GM12872 (cell line): ENCODE data around the gene PRRC1.

ENCODE experiments used
- CTCF ChIP-seq: IDR thresholded peaks from 3 replicates; pipeline ENCODE4 v1.5.1; 2011; ENCODE audit warnings: low read depth, mild to moderate bottlenecking, low read length, moderate library complexity; ENCODE audit not compliant: insufficient read depth

PRRC1 gene

GRCh38 chr5:127596501-127596900, 79.1 kb downstream of the PRRC1 start:
- TF ChIP-seq CTCF, result no peak

- no peak for TF ChIP-seq CTCF
Measured at GRCh38 chr5:127599320-127599719, 81.9 kb downstream of the PRRC1 start.

- no peak for TF ChIP-seq CTCF
Measured at GRCh38 chr5:127599847-127600246, 82.4 kb downstream of the PRRC1 start.

- TF ChIP-seq CTCF, result no peak
Measured at GRCh38 chr5:127601111-127601510, 83.7 kb downstream of the PRRC1 start.

GRCh38 chr5:127601601-127602000, 84.2 kb downstream of the PRRC1 start:
- TF ChIP-seq CTCF, result no peak

- TF ChIP-seq CTCF, result peak; percentile 38; the same call in 2 of the 3 replicates
Measured at GRCh38 chr5:127602481-127602880, 85.0 kb downstream of the PRRC1 start.

- TF ChIP-seq CTCF, result no peak
Measured at GRCh38 chr5:127602896-127603844, 85.7 kb downstream of the PRRC1 start.
